Measurements from ENCODE around the gene CD2AP. TPM values are rescaled to one million over a fixed set of nuclear protein-coding genes. Genes with fewer than 3 reads are reported as not detected.
"Not testable (repeated sequence)": the region's sequence is repeated elsewhere in the genome, so short reads cannot be mapped to it uniquely, and the experiment has no call there.

CD2AP gene
- total RNA-seq, 4 donors from 2014 or later, result 21.1 to 27.3 (median 22.9) TPM

- ATAC-seq (ENCODE audit: low FRiP score) (peak; percentile 69), DNase-seq (ENCODE audit: low spot score) (no peak)
- TF ChIP-seq CTCF (IDR thresholded peaks at IDR 0.05), result no peak
Measured at GRCh38 chr6:47478233-47479139, 897 bp downstream of the CD2AP start.

- no peak for TF ChIP-seq CTCF (IDR thresholded peaks at IDR 0.05)
- no peak for ATAC-seq (ENCODE audit: low FRiP score)
- no peak for DNase-seq (ENCODE audit: low spot score)
Measured at GRCh38 chr6:47479140-47479508, 1.5 kb downstream of the CD2AP start.

- TF ChIP-seq CTCF (IDR thresholded peaks at IDR 0.05), result no peak
- ATAC-seq (ENCODE audit: low FRiP score) (no peak), DNase-seq (ENCODE audit: low spot score) (no peak)
Measured at GRCh38 chr6:47479874-47480273, 2.3 kb downstream of the CD2AP start.

GRCh38 chr6:47481213-47481612, 3.6 kb downstream of the CD2AP start:
- not testable (repeated sequence) for DNase-seq (ENCODE audit: low spot score); ATAC-seq (ENCODE audit: low FRiP score)

- ATAC-seq (ENCODE audit: low FRiP score) (no peak), DNase-seq (ENCODE audit: low spot score) (no peak)
- no peak for TF ChIP-seq CTCF (IDR thresholded peaks at IDR 0.05)
Measured at GRCh38 chr6:47481806-47482205, 4.2 kb downstream of the CD2AP start.

GRCh38 chr6:47483516-47483852, 5.9 kb downstream of the CD2AP start:
- TF ChIP-seq CTCF (IDR thresholded peaks at IDR 0.05), result no peak
- DNase-seq (ENCODE audit: low spot score) (no peak), ATAC-seq (ENCODE audit: low FRiP score) (no peak)

GRCh38 chr6:47483853-47484546, 6.4 kb downstream of the CD2AP start:
- TF ChIP-seq CTCF (IDR thresholded peaks at IDR 0.05), result no peak
- no peak for DNase-seq (ENCODE audit: low spot score)
- ATAC-seq (ENCODE audit: low FRiP score), result no peak
